ENCODE measurements around the gene MEGF11. TPM values are rescaled to one million over a fixed set of nuclear protein-coding genes. Genes with fewer than 3 reads are reported as not detected.

MEGF11 gene
- total RNA-seq, 1 experiment from 2014 or later = 2.3 TPM

- Histone ChIP-seq H3K36me3 (ENCODE audit: control insufficient read depth in 1 of 2, insufficient read depth in 2 of 2, low read length in 2 of 2) (no peaks in the 10 kb centered on the region), H3K27me3 (ENCODE audit: insufficient read depth, low read length) (no peaks in the 10 kb centered on the region), H4K20me1 (ENCODE audit: insufficient read depth) (no peaks in the 10 kb centered on the region), H3K9me3 (ENCODE audit: control insufficient read depth in 1 of 2, insufficient read depth in 1 of 2, low read depth in 1 of 2, low read length in 2 of 2) (no peaks in the 10 kb centered on the region), H3K4me1 (ENCODE audit: control insufficient read depth in 1 of 2, insufficient read depth in 2 of 2, low read length in 2 of 2) (peaks cover 10 to 14% of the 10 kb centered on the region in 2 experiments; a peak in 3 of 4 replicates), H3K79me2 (ENCODE audit: insufficient read depth, low read length) (no peaks in the 10 kb centered on the region), H3K4me2 (ENCODE audit: low read length) (no peak overlapping the region), H2AFZ (ENCODE audit: low read depth, low read length, poor library complexity, severe bottlenecking) (no peak overlapping the region), H3K9ac (ENCODE audit: low read length) (no peak overlapping the region), H3K9me2 (ENCODE audit: insufficient read depth) (no peaks in the 10 kb centered on the region), H3K4me3 (replicated peaks in 1 of 2; ENCODE audit: low read depth in 1 of 2, low read length in 2 of 2) (no peak overlapping the region), H3K27ac (ENCODE audit: low read depth, low read length) (no peak overlapping the region)
- no peak for TF ChIP-seq RAD21 (IDR thresholded peaks at IDR 0.05; ENCODE audit: low read depth)
- TF ChIP-seq ELF1 (IDR thresholded peaks at IDR 0.05; ENCODE audit: borderline replicate concordance, low read depth) = no peak
- TF ChIP-seq CTCF (IDR thresholded peaks at IDR 0.05 in 2 of 3, conservative IDR thresholded peaks at IDR 0.05 in 1 of 3; ENCODE audit: borderline replicate concordance in 1 of 3, insufficient read depth in 1 of 3, low read depth in 2 of 3, low read length in 2 of 3) = no peak
- RAD21 ChIA-PET (ENCODE audit: low non-redundant PET in 1 of 2, low total read pairs in 2 of 2, uncharacterized antibody in 2 of 2, unreplicated experiment in 2 of 2) = no interaction called here
- POLR2A ChIA-PET = no interaction called here
- ATAC-seq (no peak), DNase-seq (ENCODE audit: low read depth, low spot score) (no peak)
- intact Hi-C loops (cut with micrococcal nuclease) = no loop called here
- no TSS peak for BruUV-seq (replicated peaks)
- CTCF ChIA-PET = no interaction called here
Measured at GRCh38 chr15:66040211-66040892, 213.2 kb downstream of the MEGF11 start.

- ChIA-PET RAD21 (ENCODE audit: low non-redundant PET in 1 of 2, low total read pairs in 2 of 2, uncharacterized antibody in 2 of 2, unreplicated experiment in 2 of 2) (no interaction called here), CTCF (no interaction called here), POLR2A (no interaction called here)
- H3K9ac ChIP-seq (ENCODE audit: low read length) = no peak overlapping the region
- no peaks in the 10 kb centered on the region for H3K79me2 ChIP-seq (ENCODE audit: insufficient read depth, low read length)
- no peaks in the 10 kb centered on the region for H3K27me3 ChIP-seq (ENCODE audit: insufficient read depth, low read length)
- no TSS peak for BruUV-seq (replicated peaks)
- H3K27ac ChIP-seq (ENCODE audit: low read depth, low read length) = no peak overlapping the region
- peak; percentile 77 for ATAC-seq
- H3K4me3 ChIP-seq (replicated peaks in 1 of 2; ENCODE audit: low read depth in 1 of 2, low read length in 2 of 2) = peak overlapping the region in 1 of 2 experiments; percentile 22; a peak in 2 of 4 replicates
- no peaks in the 10 kb centered on the region for H3K9me2 ChIP-seq (ENCODE audit: insufficient read depth)
- H4K20me1 ChIP-seq (ENCODE audit: insufficient read depth) = no peaks in the 10 kb centered on the region
- DNase-seq (ENCODE audit: low read depth, low spot score) = no peak
- intact Hi-C loops (cut with micrococcal nuclease) = no loop called here
- H3K4me1 ChIP-seq (ENCODE audit: control insufficient read depth in 1 of 2, insufficient read depth in 2 of 2, low read length in 2 of 2) = peaks cover 10 to 14% of the 10 kb centered on the region in 2 experiments; a peak in 3 of 4 replicates
- no peaks in the 10 kb centered on the region for H3K36me3 ChIP-seq (ENCODE audit: control insufficient read depth in 1 of 2, insufficient read depth in 2 of 2, low read length in 2 of 2)
- H3K9me3 ChIP-seq (ENCODE audit: control insufficient read depth in 1 of 2, insufficient read depth in 1 of 2, low read depth in 1 of 2, low read length in 2 of 2) = no peaks in the 10 kb centered on the region
- H3K4me2 ChIP-seq (ENCODE audit: low read length) = peak overlapping the region; percentile 58
- H2AFZ ChIP-seq (ENCODE audit: low read depth, low read length, poor library complexity, severe bottlenecking) = no peak overlapping the region
- TF ChIP-seq EZH2phosphoT487 (IDR thresholded peaks at IDR 0.05; ENCODE audit: borderline replicate concordance) = no peak
- no peak for TF ChIP-seq ZFX (IDR thresholded peaks at IDR 0.05)
- no peak for TF ChIP-seq JUND (IDR thresholded peaks at IDR 0.05)
- TF ChIP-seq CBX3 (IDR thresholded peaks at IDR 0.05; ENCODE audit: low read depth) = no peak
- TF ChIP-seq ZNF274 (IDR thresholded peaks at IDR 0.05; ENCODE audit: low read depth, low read length) = no peak
- no peak for TF ChIP-seq SP1 (IDR thresholded peaks at IDR 0.05; ENCODE audit: low read depth)
- TF ChIP-seq TCF7L2 (IDR thresholded peaks at IDR 0.05; ENCODE audit: borderline replicate concordance, extremely low read depth, insufficient read depth, insufficient read length) = no peak
- no peak for TF ChIP-seq REST (IDR thresholded peaks at IDR 0.05; ENCODE audit: low read depth)
- no peak for TF ChIP-seq EGR1 (IDR thresholded peaks at IDR 0.05; ENCODE audit: low read depth)
- no peak for TF ChIP-seq RAD21 (IDR thresholded peaks at IDR 0.05; ENCODE audit: low read depth)
- TF ChIP-seq EZH2 (IDR thresholded peaks at IDR 0.05) = no peak
- no peak for TF ChIP-seq FOSL1 (IDR thresholded peaks at IDR 0.05; ENCODE audit: low read depth)
Measured at GRCh38 chr15:66039117-66039871, 214.3 kb downstream of the MEGF11 start.
